GM12878 (cell line): ENCODE data around the gene UNC13B.

ENCODE experiments used
- CTCF ChIP-seq, 3 experiments: IDR thresholded peaks in 2 of 3; conservative IDR thresholded peaks in 1 of 3; 2 replicates each; pipeline ENCODE4 v1.5.1; 2011; ENCODE audit warnings: low read depth in 3 of 3, low read length in 3 of 3, mild to moderate bottlenecking in 3 of 3, control low read depth in 2 of 3, moderate library complexity in 2 of 3, inconsistent platforms in 1 of 3, mixed read lengths in 1 of 3; ENCODE audit not compliant: control insufficient read depth in 2 of 3, insufficient read depth in 1 of 3; ENCODE audit errors: extremely low read depth in 1 of 3
- NR2C2 ChIP-seq: IDR thresholded peaks from 2 replicates; pipeline ENCODE4 v1.6.1; 2011; ENCODE audit warnings: borderline replicate concordance, low read depth; ENCODE audit not compliant: control insufficient read depth, insufficient read length

GRCh38 chr9:35226651-35227050 lies 64.8 kb downstream of the UNC13B start:
- TF ChIP-seq CTCF (IDR thresholded peaks at IDR 0.05 in 2 of 3, conservative IDR thresholded peaks at IDR 0.05 in 1 of 3; ENCODE audit: control insufficient read depth in 2 of 3, extremely low read depth in 1 of 3, insufficient read depth in 1 of 3, low read depth in 3 of 3, low read length in 3 of 3) (no peak), NR2C2 (no peak)
